ENCODE results near the gene MFSD11.
"Not testable (repeated sequence)": the region's sequence is repeated elsewhere in the genome, so short reads cannot be mapped to it uniquely, and the experiment has no call there.

The MFSD11 gene

DNA sequence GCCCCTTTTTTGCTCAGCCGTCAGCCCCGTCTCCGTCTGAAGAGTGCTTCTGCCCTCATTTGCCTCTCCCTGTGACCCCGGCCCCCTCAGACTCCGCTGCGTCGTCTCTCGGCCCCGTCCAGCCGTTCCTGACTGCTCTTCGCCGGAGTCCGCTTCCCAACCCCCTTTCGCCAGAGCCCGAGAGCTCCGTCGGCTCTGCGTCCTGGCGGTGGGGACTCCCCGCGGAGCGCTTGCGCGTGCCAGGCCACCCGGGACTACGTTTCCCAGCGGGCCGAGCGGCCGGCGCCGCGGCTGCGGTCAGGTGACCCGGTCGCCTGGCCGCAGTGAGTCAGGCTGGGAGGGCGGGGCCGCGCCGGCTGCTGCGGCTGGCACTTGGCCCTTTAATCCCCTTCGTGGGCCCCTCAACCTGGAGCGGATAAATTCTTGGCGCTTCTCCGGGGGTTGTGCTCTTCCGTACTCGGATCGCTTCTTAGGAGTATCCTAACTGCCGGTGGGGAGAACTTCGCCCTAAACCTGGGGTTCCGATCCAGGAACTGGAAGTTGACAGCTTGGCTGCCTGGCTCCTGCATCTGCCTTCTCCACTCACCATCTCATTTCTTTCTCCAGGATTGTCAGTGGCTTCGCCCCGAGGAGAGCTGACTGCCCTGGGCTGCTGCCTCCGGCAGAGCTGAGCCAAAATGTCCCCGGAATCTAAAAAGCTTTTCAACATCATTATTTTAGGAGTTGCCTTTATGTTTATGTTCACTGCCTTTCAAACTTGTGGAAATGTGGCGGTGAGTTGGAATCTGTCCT is at the start of gene MFSD11:
Gene MFSD11, plus strand, starts transcription at position 444 of the 792 bp plus-strand sequence. Its CDS starts 234 bp downstream, at position 678.
- DNase-seq (ENCODE audit: extremely low read depth in 1 of 2, low read depth in 1 of 2), result peak; percentile 72 to 87

- no peak for DNase-seq (ENCODE audit: extremely low read depth in 1 of 2, low read depth in 1 of 2)
Observed at GRCh38 chr17:76688165-76688622, 49.7 kb upstream of the MFSD11 start.

GRCh38 chr17:76689859-76690258 is 48.1 kb upstream of the MFSD11 start:
- DNase-seq (ENCODE audit: extremely low read depth in 1 of 2, low read depth in 1 of 2), result no peak

DNA sequence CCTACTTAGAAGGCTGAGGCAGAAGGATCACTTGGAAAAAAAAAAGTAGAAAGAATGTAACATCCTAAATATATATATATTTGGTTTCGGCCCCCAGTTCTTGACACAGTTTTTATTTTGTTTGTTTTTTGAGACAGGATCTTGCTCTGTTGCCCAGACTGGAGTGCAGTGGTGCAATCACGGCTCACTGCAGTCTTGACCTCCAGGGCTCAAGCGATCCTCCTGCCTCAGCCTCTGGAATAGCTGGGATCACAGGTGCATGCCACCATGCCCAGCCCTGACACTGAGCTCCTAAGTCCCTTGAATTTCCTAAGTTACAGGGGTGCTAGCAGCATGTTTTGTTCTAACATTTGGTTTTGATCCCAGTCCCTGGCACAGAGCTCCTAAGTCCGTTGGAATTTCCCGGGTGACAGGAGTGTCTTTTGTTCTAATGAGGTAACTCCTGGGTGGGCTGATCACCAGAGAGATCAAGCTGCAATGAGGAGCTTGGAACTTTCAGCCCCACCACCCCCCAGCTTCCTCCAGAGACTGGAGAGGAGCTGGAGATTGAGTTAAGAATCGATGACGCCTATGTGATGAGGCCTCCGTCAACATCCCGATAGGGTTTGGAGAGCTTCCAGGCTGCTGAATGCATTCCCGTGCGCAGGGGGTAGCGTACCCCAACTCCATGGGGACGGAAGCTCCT is 47.2 kb upstream of the MFSD11 start:
- DNase-seq (ENCODE audit: extremely low read depth in 1 of 2, low read depth in 1 of 2), result no peak

- DNase-seq (ENCODE audit: extremely low read depth in 1 of 2, low read depth in 1 of 2), result no peak
Observed at GRCh38 chr17:76691379-76692191, 46.3 kb upstream of the MFSD11 start.

GRCh38 chr17:76695059-76695831 is 42.7 kb upstream of the MFSD11 start:
- DNase-seq (ENCODE audit: extremely low read depth in 1 of 2, low read depth in 1 of 2), result no peak

DNA sequence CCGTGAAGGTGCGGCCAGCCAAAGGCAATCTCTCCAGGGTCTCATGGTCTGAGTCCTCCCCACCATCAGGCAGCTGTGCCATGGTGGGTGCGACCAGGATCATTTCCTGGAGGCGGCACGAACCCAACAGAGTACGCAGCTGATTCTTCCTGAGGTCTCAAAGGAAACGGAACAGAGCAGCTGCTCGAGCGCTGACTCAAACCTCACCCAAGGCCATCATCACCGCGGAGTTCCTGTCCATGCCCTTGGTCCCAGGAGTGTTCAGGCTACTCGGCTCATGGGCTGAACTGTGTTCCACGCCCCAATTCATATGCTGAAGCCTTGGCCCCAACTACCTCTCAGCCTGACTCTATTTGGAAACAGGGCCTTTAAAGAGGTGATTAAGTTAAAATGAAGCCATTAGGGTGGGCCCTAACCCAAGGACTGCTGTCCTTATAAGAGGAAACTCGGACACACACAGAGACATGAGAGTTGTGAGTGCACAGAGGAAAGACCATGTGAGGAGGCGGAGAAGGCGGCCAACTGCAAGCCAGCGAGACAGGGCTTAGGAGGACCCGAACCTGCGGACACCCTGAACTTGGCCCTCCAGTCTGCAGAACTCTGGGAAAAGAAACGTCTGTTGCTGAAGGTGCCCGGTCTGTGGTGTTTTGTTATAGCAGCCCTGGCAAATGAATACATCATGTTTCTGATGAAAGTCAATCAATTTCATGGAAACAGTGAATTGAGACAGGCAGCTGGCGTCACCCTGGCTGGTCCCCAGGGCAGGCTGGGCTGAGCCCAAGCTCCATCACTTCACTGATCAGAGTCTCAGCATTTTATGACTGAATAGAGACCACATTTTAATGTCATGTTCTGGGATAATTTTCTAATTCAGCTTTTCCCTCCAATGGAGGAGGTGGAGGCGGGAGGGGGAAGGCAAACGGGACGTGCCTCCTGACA is 40.9 kb upstream of the MFSD11 start:
- DNase-seq (ENCODE audit: extremely low read depth in 1 of 2, low read depth in 1 of 2), result no peak

GRCh38 chr17:76697702-76698465 is 40.0 kb upstream of the MFSD11 start:
- DNase-seq (ENCODE audit: extremely low read depth in 1 of 2, low read depth in 1 of 2), result no peak

GRCh38 chr17:76698466-76698977 is 39.4 kb upstream of the MFSD11 start:
- DNase-seq (ENCODE audit: extremely low read depth in 1 of 2, low read depth in 1 of 2), result not testable (repeated sequence)

- DNase-seq (ENCODE audit: extremely low read depth in 1 of 2, low read depth in 1 of 2), result no peak
Observed at GRCh38 chr17:76700270-76700616, 37.7 kb upstream of the MFSD11 start.

DNA sequence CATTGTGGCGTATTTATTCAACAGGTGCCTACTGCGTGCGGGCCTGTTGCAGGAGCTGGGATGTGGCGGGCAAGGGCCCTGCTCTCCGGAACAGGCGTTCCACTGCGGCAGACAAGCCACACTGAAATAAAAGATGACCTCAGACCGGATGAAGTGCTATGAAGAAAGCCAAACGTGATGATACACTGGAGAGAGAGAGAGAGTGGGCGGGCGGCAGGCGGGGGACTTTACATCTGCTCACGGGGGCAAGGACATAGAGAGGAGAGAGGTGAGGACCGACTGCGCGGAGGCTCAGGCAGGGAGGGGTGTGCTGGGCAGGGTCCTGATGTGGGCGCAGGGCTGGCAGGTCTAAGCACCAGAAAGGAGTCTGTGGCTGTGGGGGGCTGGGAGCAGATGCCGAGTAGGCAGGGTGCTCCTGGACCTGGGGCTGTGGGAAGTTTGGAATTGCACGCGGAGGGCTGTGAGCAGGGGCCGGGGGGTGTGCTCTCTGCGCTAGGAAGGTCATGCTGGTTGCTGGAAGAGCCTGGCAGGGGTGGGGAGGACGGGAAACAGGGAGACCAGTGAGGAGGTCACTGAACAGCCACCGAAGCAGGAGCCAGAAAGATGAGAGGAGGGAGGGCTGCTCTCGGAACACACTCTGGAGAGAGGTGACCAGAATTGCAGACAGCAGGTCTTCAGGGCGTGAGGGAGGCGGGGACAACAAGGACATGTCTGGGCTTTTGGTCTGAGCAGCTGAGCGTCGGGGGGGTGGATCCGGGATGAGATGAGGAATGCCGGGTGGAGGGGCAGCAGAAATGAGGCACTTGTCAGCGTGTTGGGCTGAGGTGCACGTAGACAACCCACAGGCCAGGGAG is 37.1 kb upstream of the MFSD11 start:
- DNase-seq (ENCODE audit: extremely low read depth in 1 of 2, low read depth in 1 of 2), result no peak

GRCh38 chr17:76701471-76701967 is 36.4 kb upstream of the MFSD11 start:
- no peak for DNase-seq (ENCODE audit: extremely low read depth in 1 of 2, low read depth in 1 of 2)

DNA sequence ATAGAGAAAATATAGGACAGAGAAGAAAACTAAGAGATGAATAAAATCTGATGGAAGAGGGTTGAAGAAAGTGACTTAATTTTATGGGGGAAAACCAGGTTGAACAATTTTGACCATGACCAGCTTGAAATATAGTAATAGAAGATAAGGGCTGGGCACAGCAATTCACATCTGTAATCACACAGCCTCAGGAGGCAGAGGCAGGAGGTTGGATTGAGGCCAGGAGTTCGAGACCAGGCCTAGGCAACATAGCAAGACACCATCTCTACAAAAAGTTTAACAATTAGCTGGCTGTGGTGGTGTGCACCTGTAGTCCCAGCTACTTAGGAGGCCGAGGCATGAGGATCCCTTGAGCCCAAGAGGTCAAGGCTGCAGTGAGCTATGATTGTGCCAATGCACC is 35.8 kb upstream of the MFSD11 start:
- DNase-seq (ENCODE audit: extremely low read depth in 1 of 2, low read depth in 1 of 2), result no peak

- DNase-seq (ENCODE audit: extremely low read depth in 1 of 2, low read depth in 1 of 2), result no peak
Observed at GRCh38 chr17:76702941-76703637, 34.8 kb upstream of the MFSD11 start.

DNA sequence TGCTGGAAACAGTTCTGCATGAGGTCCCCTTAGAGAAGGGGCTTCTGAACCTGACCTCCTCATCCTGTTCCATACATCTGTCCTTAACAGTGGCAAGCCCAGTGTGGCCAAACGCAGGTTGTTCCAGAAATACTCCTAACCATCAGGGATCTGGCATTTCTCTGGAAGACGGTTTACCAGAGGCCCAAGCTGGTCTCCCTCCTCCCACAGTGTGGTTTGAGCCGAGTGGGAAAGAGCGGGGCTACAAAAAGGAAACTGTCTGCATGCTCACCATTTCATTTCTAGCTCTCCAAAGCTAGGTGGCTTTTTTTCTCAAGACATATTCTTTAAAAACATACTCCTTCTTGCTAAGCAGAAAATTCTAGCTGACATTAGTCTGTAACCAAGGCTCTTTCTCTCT is 33.1 kb upstream of the MFSD11 start:
- no peak for DNase-seq (ENCODE audit: extremely low read depth in 1 of 2, low read depth in 1 of 2)

DNA sequence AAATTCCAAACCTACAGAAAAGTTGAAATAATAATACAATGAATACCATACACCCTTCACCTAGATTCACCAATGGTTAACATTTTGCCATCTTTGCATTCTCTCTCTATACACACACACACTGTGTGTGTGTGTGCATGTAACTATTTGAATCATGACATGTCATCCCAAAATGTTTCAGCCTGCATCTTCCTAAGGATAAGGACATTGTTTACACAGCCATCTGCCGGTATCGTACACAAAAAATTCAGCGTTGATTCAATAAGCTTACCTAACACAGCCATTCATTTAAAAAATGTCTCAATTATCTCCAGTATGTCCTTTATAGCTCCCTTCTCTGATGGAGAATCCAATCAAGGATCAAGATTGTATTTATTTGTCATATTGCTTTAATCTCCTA is 31.1 kb upstream of the MFSD11 start:
- DNase-seq (ENCODE audit: extremely low read depth in 1 of 2, low read depth in 1 of 2), result no peak
